Tongue (tissue), 2 donors: ENCODE measurements around the gene ERVMER34-1. TPM values are rescaled to one million over a fixed set of nuclear protein-coding genes. Genes with fewer than 3 reads are reported as not detected.

Source experiments
- DNase-seq: peaks from one replicate; pipeline ENCODE4 v3.0.0-alpha.2; 2015
- total RNA-seq: library from RNA; depleted of rRNA; stranded (reverse); fragments of >200 nt; gene quantifications from one replicate; pipeline ENCODE4 v1.2.3, GENCODE V29; 2014

ERVMER34-1 gene
- 0.41 TPM for total RNA-seq

- peak; percentile 43 for DNase-seq
Observed at GRCh38 chr4:52750819-52751486, at the start of gene ERVMER34-1. TSS of gene ERVMER34-1 (minus strand) at chr4:52751425. CDS start at chr4:52745520, 5,905 bp downstream.

GRCh38 chr4:52799813-52800212 is 48.6 kb upstream of the ERVMER34-1 start:
- no peak for DNase-seq

- DNase-seq, result no peak
Observed at GRCh38 chr4:52795533-52795932, 44.3 kb upstream of the ERVMER34-1 start.

GRCh38 chr4:52791936-52792335 is 40.7 kb upstream of the ERVMER34-1 start:
- DNase-seq, result no peak

GRCh38 chr4:52789774-52790173 is 38.5 kb upstream of the ERVMER34-1 start:
- DNase-seq, result no peak

GRCh38 chr4:52788806-52789205 is 37.6 kb upstream of the ERVMER34-1 start:
- DNase-seq, result no peak

- DNase-seq, result no peak
Observed at GRCh38 chr4:52783069-52783468, 31.8 kb upstream of the ERVMER34-1 start.

- DNase-seq, result no peak
Observed at GRCh38 chr4:52780617-52781354, 29.6 kb upstream of the ERVMER34-1 start.

- no peak for DNase-seq
Observed at GRCh38 chr4:52780206-52780605, 29.0 kb upstream of the ERVMER34-1 start.

GRCh38 chr4:52760256-52760655 is 9.0 kb upstream of the ERVMER34-1 start:
- DNase-seq, result no peak

GRCh38 chr4:52755426-52755825 is 4.2 kb upstream of the ERVMER34-1 start:
- peak; percentile 6 for DNase-seq

- no peak for DNase-seq
Observed at GRCh38 chr4:52752936-52753335, 1.7 kb upstream of the ERVMER34-1 start.

GRCh38 chr4:52751487-52751911 is 274 bp upstream of the ERVMER34-1 start:
- peak; percentile 51 for DNase-seq

- DNase-seq, result no peak
Observed at GRCh38 chr4:52750213-52750612, 1.0 kb downstream of the ERVMER34-1 start.

- no peak for DNase-seq
Observed at GRCh38 chr4:52748432-52748831, 2.8 kb downstream of the ERVMER34-1 start.

GRCh38 chr4:52744588-52744987 is 6.6 kb downstream of the ERVMER34-1 start:
- no peak for DNase-seq

GRCh38 chr4:52743444-52744019 is 7.7 kb downstream of the ERVMER34-1 start:
- DNase-seq, result no peak

GRCh38 chr4:52729586-52729985 is 21.6 kb downstream of the ERVMER34-1 start:
- DNase-seq, result no peak

- DNase-seq, result no peak
Observed at GRCh38 chr4:52728691-52729240, 22.5 kb downstream of the ERVMER34-1 start.

- no peak for DNase-seq
Observed at GRCh38 chr4:52726826-52727580, 24.2 kb downstream of the ERVMER34-1 start.

GRCh38 chr4:52721968-52722815 is 29.0 kb downstream of the ERVMER34-1 start:
- DNase-seq, result peak; percentile 99
